Hematopoietic multipotent progenitor cell treated with erythropoietin and hydrocortisone succinate and interleukin-3 and kit ligand, for 8 days (in vitro differentiated cells): ENCODE data around the gene SLC16A2.

Source experiments
- DNase-seq: peaks from one replicate; pipeline ENCODE4 v3.0.0-alpha.2; 2015

The SLC16A2 gene

DNA sequence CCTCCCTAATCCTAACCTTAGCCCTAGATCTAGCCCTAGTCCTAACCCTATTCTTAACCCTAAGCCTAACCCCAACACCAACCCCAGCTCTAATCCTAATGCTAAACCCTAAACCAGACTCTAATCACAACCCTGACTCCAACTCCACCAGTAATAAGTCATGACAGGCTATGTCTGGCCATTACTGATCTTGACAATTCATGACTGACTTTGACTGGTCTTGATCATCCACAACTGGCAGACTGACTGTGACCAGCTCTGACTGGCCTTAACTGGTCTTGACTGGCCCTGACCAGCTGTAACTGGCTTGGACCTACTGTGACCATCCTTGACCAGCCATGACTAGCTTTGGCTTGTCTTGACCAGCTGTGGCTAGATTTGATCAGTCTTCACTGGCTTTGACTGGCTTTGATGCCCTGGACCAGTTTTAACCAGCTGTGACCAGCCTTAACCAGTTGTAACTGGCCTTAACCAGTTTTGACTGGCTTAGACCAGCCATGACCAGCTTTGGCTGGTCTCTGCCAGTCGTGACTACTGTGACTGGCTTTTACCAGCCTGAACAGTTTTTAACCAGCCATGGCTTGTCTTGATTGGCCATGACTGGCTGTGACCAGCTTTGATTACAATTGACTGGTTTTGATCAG lies 124.7 kb downstream of the SLC16A2 start:
- no peak for DNase-seq

DNA sequence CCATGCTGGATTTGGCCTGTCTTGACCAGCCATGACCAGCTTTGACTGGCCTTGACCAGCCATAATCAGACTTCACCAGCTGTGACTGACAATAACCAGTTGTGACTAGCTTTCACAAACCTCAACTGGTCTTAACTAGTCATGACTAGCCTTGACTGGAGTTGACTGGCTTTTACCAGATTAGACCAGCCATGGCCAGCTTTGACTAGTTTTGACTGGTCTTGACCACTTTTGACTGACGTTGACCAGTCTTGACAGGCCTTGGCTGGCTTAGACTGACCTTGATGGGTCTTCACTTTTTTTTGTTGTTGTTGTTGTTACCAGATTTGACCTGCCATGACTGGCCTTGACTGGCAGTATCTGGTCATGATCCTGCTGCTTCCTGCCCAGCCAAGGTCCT lies 125.7 kb downstream of the SLC16A2 start:
- DNase-seq = no peak

DNA sequence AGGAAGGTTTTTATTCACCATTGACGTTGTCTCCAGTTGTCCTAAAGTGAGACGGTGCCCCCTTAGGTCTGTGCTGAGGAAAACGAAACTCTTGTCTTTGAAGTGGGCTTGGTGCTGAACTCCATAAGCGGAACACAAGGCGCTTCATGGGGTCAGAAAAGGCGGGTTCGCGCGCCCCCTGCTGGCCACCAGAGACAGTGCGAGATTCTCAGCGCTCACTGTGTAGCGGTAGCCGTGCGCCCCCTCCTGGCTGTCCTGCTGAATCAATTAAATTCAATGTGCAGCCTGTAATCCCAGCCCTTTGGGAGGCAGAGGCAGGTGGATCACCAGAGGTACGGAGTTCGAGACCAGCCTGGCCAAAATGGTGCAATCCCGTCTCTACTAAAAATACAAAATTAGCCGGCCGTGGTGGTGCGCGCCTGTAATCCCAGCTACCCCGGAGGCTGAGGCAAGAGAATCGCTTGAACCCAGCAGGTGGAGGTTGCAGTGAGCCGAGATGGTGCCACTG lies 129.1 kb downstream of the SLC16A2 start:
- peak; percentile 78 for DNase-seq

DNA sequence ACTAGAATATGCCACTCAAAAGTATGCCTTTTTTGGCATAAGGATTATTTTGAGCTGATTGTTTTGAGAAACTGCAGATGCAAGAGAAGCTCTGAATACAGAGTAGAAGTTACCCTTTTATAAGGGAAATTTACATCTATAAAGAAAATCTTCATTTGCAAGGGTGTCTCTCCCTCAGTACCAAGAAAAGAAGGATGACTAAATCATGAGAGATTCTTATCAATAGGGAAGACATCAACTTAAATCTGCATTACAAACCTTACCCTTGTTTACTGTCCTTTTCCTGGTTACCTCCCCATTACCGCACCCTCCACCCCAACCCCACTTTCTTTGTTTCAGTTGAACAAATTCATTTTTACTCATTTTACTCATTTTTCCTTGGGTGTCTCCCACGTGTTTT lies 130.6 kb downstream of the SLC16A2 start:
- no peak for DNase-seq

DNA sequence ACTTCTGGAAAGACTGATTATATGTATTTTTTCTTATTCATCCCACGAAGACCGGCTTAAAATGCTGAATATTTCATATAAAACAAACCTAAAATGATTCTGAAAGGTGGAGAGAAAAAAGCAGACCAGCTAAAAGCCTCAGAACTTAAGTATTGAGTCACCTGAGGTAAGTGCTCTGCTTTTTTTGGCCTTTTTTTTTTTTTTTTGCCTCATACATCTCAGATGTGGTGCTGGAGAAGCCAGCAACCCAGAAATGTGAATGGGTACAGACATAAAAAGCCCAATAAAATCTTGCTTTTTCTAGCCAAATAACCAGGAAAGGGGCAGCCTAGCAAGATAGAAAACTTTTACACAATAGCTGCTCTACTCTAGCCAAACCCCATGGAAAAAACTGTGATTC lies 136.1 kb downstream of the SLC16A2 start:
- DNase-seq = no peak

DNA sequence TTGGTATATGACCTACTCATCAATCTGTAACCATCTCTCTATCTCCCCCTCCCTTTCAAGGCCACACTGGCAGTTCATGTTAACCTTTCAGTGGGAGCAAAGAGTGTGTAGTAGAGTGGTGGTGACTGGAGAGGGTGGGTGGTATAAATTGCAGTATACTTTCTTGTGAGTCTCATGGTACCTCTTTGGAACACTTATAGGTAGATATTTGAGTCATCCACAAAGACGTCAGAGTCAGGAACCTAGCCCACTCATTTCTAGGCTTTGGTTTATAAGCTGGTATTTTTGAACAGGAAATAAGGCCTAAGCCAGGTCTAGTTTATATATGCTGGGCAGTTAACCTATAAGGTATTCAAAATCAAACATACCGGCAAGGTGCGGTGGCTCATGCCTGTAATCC lies 156.8 kb downstream of the SLC16A2 start:
- no peak for DNase-seq

DNA sequence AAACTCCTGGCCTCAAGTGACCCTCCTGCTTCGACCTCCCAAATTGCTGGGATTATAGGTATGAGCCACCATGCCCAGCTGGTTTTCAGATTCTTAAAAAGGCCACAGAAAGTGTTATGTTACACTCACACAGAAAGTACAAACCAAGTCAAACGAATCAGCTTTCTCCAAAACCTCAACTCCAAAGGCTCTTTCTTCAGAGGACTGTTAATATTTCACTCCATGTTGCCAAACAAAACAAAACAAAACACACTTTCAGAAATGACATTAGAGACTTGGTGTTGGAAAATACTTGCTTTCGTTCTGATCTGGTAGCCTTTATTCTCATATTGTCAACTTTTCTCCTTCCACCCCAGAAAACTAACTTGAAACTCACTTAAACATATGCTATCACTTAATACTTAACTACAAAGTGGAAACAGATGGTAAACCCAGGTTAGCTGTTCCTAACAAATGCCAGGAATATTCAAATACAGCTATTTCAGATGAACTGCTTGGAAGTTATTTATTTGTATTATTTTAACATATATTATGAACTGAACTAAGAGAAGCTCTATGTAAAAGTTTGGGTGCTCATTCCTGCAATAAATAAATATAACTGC lies 158.4 kb downstream of the SLC16A2 start:
- DNase-seq = no peak
